ENCODE data around the gene SNX17.

Gene SNX17

DNA sequence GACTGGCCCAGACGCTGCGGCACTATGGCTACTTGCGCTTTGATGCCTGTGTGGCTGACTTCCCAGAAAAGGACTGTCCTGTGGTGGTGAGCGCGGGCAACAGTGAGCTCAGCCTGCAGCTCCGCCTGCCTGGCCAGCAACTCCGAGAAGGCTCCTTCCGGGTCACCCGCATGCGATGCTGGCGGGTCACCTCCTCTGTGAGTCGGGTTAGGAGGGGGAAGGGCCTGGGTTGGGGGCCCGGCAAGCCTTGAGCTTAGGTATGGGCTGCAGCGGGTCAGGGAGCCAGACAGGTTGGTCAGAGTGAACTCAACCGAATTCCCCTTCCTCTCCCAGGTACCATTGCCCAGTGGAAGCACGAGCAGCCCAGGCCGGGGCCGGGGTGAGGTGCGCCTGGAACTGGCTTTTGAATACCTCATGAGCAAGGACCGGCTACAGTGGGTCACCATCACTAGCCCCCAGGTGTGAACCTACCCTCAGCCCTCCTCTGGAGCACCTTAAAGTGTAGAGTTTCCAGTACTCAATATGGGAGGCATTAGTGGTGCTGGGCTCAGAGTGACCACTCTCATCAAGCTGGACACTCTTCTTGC, 5.2 kb downstream of the SNX17 start:
- TF ChIP-seq, protein P1, sequence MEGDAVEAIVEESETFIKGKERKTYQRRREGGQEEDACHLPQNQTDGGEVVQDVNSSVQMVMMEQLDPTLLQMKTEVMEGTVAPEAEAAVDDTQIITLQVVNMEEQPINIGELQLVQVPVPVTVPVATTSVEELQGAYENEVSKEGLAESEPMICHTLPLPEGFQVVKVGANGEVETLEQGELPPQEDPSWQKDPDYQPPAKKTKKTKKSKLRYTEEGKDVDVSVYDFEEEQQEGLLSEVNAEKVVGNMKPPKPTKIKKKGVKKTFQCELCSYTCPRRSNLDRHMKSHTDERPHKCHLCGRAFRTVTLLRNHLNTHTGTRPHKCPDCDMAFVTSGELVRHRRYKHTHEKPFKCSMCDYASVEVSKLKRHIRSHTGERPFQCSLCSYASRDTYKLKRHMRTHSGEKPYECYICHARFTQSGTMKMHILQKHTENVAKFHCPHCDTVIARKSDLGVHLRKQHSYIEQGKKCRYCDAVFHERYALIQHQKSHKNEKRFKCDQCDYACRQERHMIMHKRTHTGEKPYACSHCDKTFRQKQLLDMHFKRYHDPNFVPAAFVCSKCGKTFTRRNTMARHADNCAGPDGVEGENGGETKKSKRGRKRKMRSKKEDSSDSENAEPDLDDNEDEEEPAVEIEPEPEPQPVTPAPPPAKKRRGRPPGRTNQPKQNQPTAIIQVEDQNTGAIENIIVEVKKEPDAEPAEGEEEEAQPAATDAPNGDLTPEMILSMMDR (IDR thresholded peaks at IDR 0.05), result no peak

DNA sequence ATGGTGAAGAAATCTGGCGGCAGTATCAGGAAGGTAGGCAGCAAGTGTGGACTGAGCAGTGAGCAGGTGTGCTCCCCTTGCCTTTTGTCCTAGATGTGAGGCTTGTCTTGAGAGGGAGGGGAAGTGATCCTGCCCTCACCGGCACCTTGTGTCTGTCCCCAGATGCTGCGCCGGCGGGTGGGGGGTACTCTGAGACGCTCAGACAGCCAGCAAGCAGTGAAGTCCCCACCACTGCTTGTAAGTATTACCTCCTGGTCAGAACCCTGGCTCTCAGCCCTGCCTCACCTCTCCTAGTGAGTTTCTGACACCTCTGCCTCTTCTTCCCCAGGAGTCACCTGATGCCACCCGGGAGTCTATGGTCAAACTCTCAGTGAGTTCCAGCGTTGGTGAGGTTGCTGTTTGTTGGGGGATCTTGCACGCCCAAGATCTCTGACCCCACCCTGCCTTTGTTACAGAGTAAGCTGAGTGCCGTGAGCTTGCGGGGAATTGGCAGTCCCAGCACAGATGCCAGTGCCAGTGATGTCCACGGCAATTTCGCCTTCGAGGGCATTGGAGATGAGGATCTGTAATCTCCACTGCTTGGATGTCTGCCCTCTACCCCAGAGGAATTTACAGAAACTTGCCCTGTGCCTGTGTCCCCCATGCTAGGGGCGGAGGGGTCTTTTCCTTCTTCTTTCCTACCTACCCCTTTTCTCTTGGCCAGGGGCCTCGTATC, 5.9 kb downstream of the SNX17 start:
- TF ChIP-seq, protein P1 (IDR thresholded peaks at IDR 0.05), result no peak

DNA sequence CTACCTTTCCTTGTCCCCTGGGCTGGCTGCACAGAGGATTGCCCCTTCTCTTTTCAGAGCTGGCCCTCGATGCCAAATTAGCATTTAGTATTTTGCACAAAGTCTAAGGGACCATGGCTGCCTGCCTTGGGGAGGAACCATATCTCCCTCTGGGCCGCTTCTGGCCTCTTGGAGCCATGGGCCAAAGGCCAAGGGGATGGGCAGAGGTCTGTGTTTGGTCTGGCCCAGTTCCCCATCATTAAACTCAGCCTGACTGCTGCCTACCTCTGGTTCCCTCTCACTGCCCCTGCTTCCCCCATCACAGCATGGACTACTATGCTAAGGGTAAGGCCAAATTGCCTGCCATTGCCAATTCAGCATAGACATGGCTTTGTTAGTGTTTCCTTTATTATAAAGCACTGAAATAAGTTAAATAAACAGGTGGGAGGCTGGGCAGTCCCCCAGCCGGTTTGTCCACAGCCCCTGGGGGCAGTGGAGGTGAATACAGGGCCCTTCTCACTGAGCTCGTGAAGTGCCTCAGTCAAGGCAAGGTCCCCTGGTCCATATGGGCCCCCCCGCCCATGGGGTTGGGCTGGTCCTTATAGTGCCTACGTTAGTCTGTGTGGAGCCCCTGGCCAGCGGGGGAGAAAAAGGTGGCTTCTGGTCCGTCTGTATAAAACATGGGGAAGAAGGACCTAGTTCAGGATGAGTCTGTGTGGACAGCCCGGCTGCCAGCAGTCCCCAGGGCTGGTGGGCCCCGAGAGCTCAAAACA, 6.6 kb downstream of the SNX17 start:
- TF ChIP-seq, protein P1 (IDR thresholded peaks at IDR 0.05), result no peak

DNA sequence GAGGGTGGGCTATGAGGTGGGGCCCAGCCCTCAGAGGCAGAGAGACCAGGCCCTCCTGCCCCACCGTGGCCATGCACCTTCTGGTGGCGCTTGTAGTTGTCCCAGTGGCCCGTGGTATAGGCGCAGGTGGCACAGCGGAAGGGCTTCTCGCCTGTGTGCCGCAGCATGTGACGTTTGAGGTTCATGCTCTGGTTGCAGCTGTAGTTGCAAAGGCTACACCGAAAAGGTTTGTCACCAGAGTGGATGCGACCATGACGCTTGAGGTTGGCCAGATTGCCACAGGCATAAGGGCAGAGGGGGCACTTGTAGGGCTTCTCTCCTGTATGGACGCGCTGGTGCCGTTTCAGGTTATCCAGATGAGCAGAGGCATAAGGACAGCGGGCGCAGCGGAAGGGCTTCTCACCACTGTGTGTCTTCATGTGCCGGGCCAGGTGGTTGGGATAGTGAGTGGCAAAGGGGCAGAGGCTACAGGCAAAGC, 7.2 kb downstream of the SNX17 start:
- TF ChIP-seq, protein P1 (IDR thresholded peaks at IDR 0.05), result no peak

DNA sequence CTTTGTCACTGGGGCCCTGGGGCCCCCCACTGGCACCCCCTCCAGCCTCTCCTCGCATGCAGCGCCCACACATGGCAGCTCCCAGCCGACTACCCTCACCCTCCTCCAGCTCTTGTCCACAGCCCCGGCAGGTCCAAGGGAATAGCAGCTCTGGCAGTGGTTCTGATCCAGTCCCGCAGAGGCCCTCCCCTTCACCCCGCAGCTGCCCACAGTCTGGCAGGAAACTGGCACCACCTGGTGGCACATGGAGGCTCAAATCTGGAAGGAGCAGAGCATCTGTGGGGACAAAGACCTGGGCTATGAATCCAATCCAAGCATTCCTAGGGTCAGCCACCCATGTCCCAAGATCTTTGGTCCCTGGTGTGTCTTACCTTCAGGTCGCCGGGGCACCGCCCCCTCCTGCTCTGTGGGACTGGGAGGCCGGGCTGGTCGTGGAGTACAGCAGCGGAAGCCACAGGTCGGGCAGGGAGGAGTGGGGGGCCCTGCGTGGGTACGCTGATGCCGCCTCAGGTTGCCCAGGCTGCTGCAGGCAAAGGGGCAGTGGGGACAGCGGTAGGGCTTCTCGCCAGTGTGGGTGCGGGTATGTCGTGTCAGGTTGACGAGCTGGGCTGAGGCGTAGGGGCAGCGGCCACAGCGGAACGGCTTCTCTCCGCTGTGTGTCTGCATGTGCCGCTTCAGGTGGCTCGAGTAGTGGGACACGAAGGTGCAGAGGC, 7.8 kb downstream of the SNX17 start:
- TF ChIP-seq, protein P1 (IDR thresholded peaks at IDR 0.05), result no peak; the same call in 1 of the 2 replicates

DNA sequence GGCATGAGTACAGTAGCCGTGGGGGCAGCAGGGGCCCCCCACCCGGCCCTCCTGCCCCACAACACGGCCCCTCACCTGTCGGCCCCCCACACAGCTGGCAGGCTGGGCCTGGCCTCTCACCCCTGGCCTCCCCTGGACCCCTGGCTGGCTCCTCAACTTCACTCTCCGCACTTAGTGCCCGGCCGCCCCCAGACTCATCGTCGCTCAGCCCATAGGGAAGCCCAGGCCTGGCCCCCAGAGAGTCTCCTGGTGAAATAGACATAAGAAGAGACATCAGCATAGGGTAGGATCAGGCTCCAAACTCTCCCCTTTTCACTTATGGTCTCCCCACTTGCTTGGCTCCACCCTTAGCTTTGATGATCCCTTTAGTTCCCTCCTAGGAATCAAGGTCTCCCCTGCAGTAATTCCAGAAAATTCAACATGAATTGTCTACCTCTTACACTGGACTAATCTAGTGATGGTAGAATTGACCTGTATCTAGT, 8.4 kb downstream of the SNX17 start:
- TF ChIP-seq, protein P1 (IDR thresholded peaks at IDR 0.05), result no peak

DNA sequence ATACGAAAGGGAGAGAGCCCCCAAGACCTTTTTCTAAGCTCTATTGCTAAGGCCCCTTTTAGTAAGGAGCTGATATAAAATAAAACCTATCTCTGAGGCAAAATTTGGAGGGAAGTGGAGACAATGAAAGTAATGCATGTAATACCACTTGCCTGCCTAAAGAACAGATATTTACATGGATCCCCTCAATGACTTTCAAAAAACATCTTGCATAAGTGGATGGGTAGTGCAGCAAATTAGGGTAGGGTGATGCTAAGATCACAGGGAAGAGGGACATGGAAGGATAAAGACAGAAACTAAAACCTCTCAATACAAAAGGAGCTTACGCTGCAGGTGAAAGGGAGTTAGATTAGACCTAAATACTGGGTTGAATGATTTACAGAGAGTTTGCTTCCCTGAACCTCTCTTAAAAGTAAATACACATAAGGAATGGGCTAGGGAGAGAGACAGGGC, 9.0 kb downstream of the SNX17 start:
- TF ChIP-seq, protein P1 (IDR thresholded peaks at IDR 0.05), result no peak
